ENCODE data around the gene B4GALNT2. TPM values are rescaled to one million over a fixed set of nuclear protein-coding genes. Genes with fewer than 3 reads are reported as not detected.

B4GALNT2 gene
- total and polyA plus RNA-seq, 2 of the 13 experiments (the other 11 are each of a cell fraction or from before 2014, with no cell fraction given), result not detected

DNA sequence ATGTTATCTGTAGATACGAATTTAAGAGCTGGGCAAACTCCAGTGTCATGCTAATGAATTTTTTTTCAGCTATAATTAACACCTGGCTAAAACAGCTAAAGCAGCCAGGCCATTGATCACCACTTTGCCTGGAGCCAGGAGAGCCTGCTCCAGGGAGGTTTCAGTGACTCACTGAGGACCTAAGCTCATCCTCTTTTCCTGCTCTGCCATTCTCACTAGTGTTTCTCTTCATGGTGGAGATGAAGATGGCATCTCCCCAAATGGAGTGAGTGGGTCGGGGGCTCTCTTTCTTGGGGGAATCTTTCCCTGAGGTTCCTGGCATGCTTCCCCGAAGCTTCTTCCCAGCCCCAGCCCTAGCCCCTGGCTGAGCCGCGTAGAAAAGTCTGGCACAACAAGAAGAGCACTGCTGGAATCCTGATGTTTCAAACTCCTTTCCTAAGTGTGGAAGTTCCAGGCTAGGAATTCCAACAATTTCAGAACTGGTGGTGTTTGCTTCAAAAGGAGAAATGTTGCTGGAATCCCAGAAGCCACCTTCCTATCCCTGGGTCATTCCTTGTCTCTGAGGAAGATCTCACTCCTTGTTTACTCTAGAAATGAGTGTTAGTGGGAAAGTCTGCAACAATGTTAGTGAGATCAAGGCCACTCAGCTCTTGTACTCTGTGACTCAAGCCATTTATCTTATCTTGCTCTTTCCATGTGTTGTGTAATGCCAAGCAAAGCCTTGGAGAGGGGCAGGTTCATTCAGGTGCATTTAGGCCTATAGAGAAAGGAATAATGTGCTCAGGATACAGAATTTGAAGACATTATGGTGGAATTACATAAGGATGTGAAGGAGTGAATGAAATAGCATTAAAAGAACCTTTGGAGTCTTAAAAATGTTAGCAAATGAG is 26.0 kb upstream of the B4GALNT2 start (continued):
- TF ChIP-seq HMG20B (CRISPR knock-in tag; conservative IDR thresholded peaks at IDR 0.05) (peak; percentile 66; the same call in 1 of the 2 replicates), CBX5 (CRISPR knock-in tag; IDR thresholded peaks at IDR 0.05; ENCODE audit: borderline replicate concordance) (peak; percentile 94; the same call in 1 of the 2 replicates), ZNF614 (CRISPR knock-in tag; IDR thresholded peaks at IDR 0.05; ENCODE audit: borderline replicate concordance) (peak; percentile 91; the same call in 1 of the 2 replicates), ATRX (CRISPR knock-in tag; IDR thresholded peaks at IDR 0.05; ENCODE audit: borderline replicate concordance) (no peak), LCORL (IDR thresholded peaks at IDR 0.05) (0 out of 2 replicates have a peak, but pooled peaks have one; percentile 40), LCORL (CRISPR knock-in tag; IDR thresholded peaks at IDR 0.05) (peak; percentile 78), ZNF557 (CRISPR knock-in tag; IDR thresholded peaks at IDR 0.05) (peak; percentile 22; the same call in 1 of the 2 replicates), NFRKB (IDR thresholded peaks at IDR 0.05) (no peak), IRF2 (CRISPR knock-in tag; IDR thresholded peaks at IDR 0.05) (peak; percentile 67), ZNF883 (CRISPR knock-in tag; IDR thresholded peaks at IDR 0.05; ENCODE audit: not compliant biosample characterization) (no peak), TEAD3 (CRISPR knock-in tag; optimal IDR thresholded peaks at IDR 0.05; ENCODE audit: borderline replicate concordance) (peak; percentile 96), ZFP62 (CRISPR knock-in tag; IDR thresholded peaks at IDR 0.05) (no peak), MYNN (CRISPR knock-in tag; IDR thresholded peaks at IDR 0.05; ENCODE audit: low read depth) (no peak), NFYB (CRISPR knock-in tag; IDR thresholded peaks at IDR 0.05) (0 out of 2 replicates have a peak, but pooled peaks have one; percentile 26), SALL1 (CRISPR knock-in tag; IDR thresholded peaks at IDR 0.05) (peak; percentile 66), ZNF552 (CRISPR knock-in tag; IDR thresholded peaks at IDR 0.05; ENCODE audit: borderline replicate concordance) (no peak), HNRNPL (IDR thresholded peaks at IDR 0.05; ENCODE audit: low read depth, low read length) (no peak), ZNF75D (CRISPR knock-in tag; IDR thresholded peaks at IDR 0.05; ENCODE audit: borderline replicate concordance) (no peak), ZNF564 (CRISPR knock-in tag; IDR thresholded peaks at IDR 0.05) (0 out of 2 replicates have a peak, but pooled peaks have one; percentile 30), MED13 (CRISPR knock-in tag; IDR thresholded peaks at IDR 0.05) (peak; percentile 76; the same call in 1 of the 2 replicates), KDM6A (CRISPR knock-in tag; IDR thresholded peaks at IDR 0.05; ENCODE audit: low read depth) (peak; percentile 78; the same call in 1 of the 2 replicates), GATAD2A (CRISPR knock-in tag; IDR thresholded peaks at IDR 0.05) (peak; percentile 99), PHB2 (IDR thresholded peaks at IDR 0.05; ENCODE audit: partially characterized antibody) (no peak)
- TF ChIP-seq, protein P1, sequence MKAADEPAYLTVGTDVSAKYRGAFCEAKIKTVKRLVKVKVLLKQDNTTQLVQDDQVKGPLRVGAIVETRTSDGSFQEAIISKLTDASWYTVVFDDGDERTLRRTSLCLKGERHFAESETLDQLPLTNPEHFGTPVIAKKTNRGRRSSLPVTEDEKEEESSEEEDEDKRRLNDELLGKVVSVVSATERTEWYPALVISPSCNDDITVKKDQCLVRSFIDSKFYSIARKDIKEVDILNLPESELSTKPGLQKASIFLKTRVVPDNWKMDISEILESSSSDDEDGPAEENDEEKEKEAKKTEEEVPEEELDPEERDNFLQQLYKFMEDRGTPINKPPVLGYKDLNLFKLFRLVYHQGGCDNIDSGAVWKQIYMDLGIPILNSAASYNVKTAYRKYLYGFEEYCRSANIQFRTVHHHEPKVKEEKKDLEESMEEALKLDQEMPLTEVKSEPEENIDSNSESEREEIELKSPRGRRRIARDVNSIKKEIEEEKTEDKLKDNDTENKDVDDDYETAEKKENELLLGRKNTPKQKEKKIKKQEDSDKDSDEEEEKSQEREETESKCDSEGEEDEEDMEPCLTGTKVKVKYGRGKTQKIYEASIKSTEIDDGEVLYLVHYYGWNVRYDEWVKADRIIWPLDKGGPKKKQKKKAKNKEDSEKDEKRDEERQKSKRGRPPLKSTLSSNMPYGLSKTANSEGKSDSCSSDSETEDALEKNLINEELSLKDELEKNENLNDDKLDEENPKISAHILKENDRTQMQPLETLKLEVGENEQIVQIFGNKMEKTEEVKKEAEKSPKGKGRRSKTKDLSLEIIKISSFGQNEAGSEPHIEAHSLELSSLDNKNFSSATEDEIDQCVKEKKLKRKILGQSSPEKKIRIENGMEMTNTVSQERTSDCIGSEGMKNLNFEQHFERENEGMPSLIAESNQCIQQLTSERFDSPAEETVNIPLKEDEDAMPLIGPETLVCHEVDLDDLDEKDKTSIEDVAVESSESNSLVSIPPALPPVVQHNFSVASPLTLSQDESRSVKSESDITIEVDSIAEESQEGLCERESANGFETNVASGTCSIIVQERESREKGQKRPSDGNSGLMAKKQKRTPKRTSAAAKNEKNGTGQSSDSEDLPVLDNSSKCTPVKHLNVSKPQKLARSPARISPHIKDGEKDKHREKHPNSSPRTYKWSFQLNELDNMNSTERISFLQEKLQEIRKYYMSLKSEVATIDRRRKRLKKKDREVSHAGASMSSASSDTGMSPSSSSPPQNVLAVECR (CRISPR knock-in tag; IDR thresholded peaks at IDR 0.05; ENCODE audit: borderline replicate concordance), result no peak; the same call in 1 of the 2 replicates
- TF ChIP-seq, protein P2, sequence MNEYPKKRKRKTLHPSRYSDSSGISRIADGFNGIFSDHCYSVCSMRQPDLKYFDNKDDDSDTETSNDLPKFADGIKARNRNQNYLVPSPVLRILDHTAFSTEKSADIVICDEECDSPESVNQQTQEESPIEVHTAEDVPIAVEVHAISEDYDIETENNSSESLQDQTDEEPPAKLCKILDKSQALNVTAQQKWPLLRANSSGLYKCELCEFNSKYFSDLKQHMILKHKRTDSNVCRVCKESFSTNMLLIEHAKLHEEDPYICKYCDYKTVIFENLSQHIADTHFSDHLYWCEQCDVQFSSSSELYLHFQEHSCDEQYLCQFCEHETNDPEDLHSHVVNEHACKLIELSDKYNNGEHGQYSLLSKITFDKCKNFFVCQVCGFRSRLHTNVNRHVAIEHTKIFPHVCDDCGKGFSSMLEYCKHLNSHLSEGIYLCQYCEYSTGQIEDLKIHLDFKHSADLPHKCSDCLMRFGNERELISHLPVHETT (CRISPR knock-in tag; conservative IDR thresholded peaks at IDR 0.05), result 0 out of 2 replicates have a peak, but pooled peaks have one; percentile 39
